Neural progenitor cell (in vitro differentiated cells): Measurements from ENCODE around the gene NDUFAF3. TPM values are rescaled to one million over a fixed set of nuclear protein-coding genes. Genes with fewer than 3 reads are reported as not detected.
A peak's percentile ranks its signal among the peaks of the same experiment; 100 is the strongest.

Experiments used
- DNase-seq: peaks from one replicate; pipeline ENCODE4 v3.0.0-alpha.2; 2016; ENCODE audit warnings: low spot score
- H2AFZ ChIP-seq: fragments of 200-600 bp; sonication (generic); replicated peaks from 2 replicates; pipeline ENCODE4 v1.6.1; 2016; ENCODE audit warnings: antibody characterized with exemption
- H3F3A ChIP-seq: fragments of 200-600 bp; sonication (generic); 2 replicates; pipeline ENCODE4 v1.6.1; 2016; ENCODE audit warnings: antibody characterized with exemption, low read depth
- H3K27ac ChIP-seq: fragments of 200-600 bp; sonication (generic); 2 replicates; pipeline ENCODE4 v1.5.1; 2016; ENCODE audit warnings: mild to moderate bottlenecking
- H3K27me3 ChIP-seq: fragments of 200-600 bp; sonication (generic); 2 replicates; pipeline ENCODE4 v1.6.1; 2016; ENCODE audit warnings: mild to moderate bottlenecking, moderate library complexity
- H3K36me3 ChIP-seq: fragments of 200-600 bp; sonication (generic); 2 replicates; pipeline ENCODE4 v1.5.1; 2016
- H3K4me1 ChIP-seq: fragments of 200-600 bp; sonication (generic); 2 replicates; pipeline ENCODE4 v1.6.1; 2016; ENCODE audit warnings: mixed run types
- H3K4me2 ChIP-seq: fragments of 200-600 bp; sonication (generic); 2 replicates; pipeline ENCODE4 v1.6.1; 2016
- H3K4me3 ChIP-seq: fragments of 200-600 bp; sonication (generic); 2 replicates; pipeline ENCODE4 v1.5.1; 2016
- H3K79me2 ChIP-seq: fragments of 200-600 bp; sonication (generic); 2 replicates; pipeline ENCODE4 v1.6.1; 2016; ENCODE audit warnings: low read depth
- H3K9ac ChIP-seq: fragments of 200-600 bp; sonication (generic); 2 replicates; pipeline ENCODE4 v1.6.1; 2016
- H3K9me3 ChIP-seq: fragments of 200-600 bp; sonication (generic); 2 replicates; pipeline ENCODE4 v1.5.1; 2016; ENCODE audit warnings: low read depth
- H4K20me1 ChIP-seq: fragments of 200-600 bp; sonication (generic); 2 replicates; pipeline ENCODE4 v1.6.1; 2016; ENCODE audit warnings: low read depth
- H3K27ac Mint-ChIP-seq: 3 replicates; pipeline ENCODE4 v1.8.0; 2021; ENCODE audit warnings: mixed read lengths
- H3K27me3 Mint-ChIP-seq: 2 replicates; pipeline ENCODE4 v1.8.0; 2022; ENCODE audit warnings: low read depth, mild to moderate bottlenecking, inconsistent platforms, moderate library complexity, mixed read lengths; ENCODE audit not compliant: insufficient read depth
- H3K36me3 Mint-ChIP-seq: 3 replicates; pipeline ENCODE4 v1.8.0; 2021; ENCODE audit warnings: mixed read lengths
- H3K4me1 Mint-ChIP-seq: 3 replicates; pipeline ENCODE4 v1.8.0; 2021; ENCODE audit warnings: mixed read lengths
- H3K4me3 Mint-ChIP-seq: 3 replicates; pipeline ENCODE4 v1.8.0; 2021; ENCODE audit warnings: mild to moderate bottlenecking, moderate library complexity, mixed read lengths
- H3K9me3 Mint-ChIP-seq: 3 replicates; pipeline ENCODE4 v1.8.0; 2020; ENCODE audit warnings: mixed read lengths
- CTCF ChIP-seq: fragments of 200-600 bp; sonication (generic); IDR thresholded peaks from 2 replicates; pipeline ENCODE4 v1.5.1; 2017; ENCODE audit warnings: antibody characterized with exemption, mild to moderate bottlenecking
- EZH2 ChIP-seq: fragments of 200-600 bp; sonication (generic); IDR thresholded peaks from 2 replicates; pipeline ENCODE4 v1.6.1; 2017; ENCODE audit warnings: antibody characterized with exemption, mild to moderate bottlenecking, moderate library complexity
- EZH2phosphoT487 ChIP-seq: fragments of 200-600 bp; sonication (generic); IDR thresholded peaks from 2 replicates; pipeline ENCODE4 v1.6.1; 2017; ENCODE audit warnings: antibody characterized with exemption
- total RNA-seq: library from RNA; depleted of rRNA; stranded (reverse); fragments of >200 nt; gene quantifications from 2 replicates; pipeline ENCODE4 v1.2.3, GENCODE V29; 2015; ENCODE audit warnings: low replicate concordance

Gene NDUFAF3
- total RNA-seq, 1 donor from 2014 or later, result 26.2 TPM

- peaks cover 5% of the 10 kb centered on the region for H3K27me3 Mint-ChIP-seq
- Histone ChIP-seq H3K4me2 (no peak overlapping the region), H3K4me3 (peak overlapping the region; percentile 79), H3K9ac (no peak overlapping the region), H3K27ac (no peak overlapping the region), H3K79me2 (peaks cover 43% of the 10 kb centered on the region), H4K20me1 (peaks cover 62% of the 10 kb centered on the region), H3K36me3 (no peaks in the 10 kb centered on the region), H3K4me1 (peaks cover 8% of the 10 kb centered on the region), H3K27me3 (no peaks in the 10 kb centered on the region), H3K9me3 (no peaks in the 10 kb centered on the region), H2AFZ (no peak overlapping the region), H3F3A (peaks cover 53% of the 10 kb centered on the region)
- no peaks in the 10 kb centered on the region for H3K9me3 Mint-ChIP-seq
- no peak overlapping the region for H3K27ac Mint-ChIP-seq
- DNase-seq, result no peak
- TF ChIP-seq CTCF, result no peak
- no peak for TF ChIP-seq EZH2
- TF ChIP-seq EZH2phosphoT487, result no peak
- H3K36me3 Mint-ChIP-seq, result peaks cover 21% of the 10 kb centered on the region
- peaks cover 19% of the 10 kb centered on the region for H3K4me1 Mint-ChIP-seq
- peak overlapping the region; percentile 97 for H3K4me3 Mint-ChIP-seq
Measured at GRCh38 chr3:49016414-49017228, 5.3 kb upstream of the NDUFAF3 start.

- H3K79me2 ChIP-seq, result peaks cover 38% of the 10 kb centered on the region
- peaks cover 59% of the 10 kb centered on the region for H3F3A ChIP-seq
- no peaks in the 10 kb centered on the region for H3K9me3 Mint-ChIP-seq
- no peak overlapping the region for H3K9ac ChIP-seq
- peak overlapping the region; percentile 97 for H3K4me3 Mint-ChIP-seq
- H3K27ac ChIP-seq, result no peak overlapping the region
- H3K4me3 ChIP-seq, result peak overlapping the region; percentile 79
- H3K4me1 Mint-ChIP-seq, result peaks cover 16% of the 10 kb centered on the region
- H4K20me1 ChIP-seq, result peaks cover 55% of the 10 kb centered on the region
- H3K4me1 ChIP-seq, result peaks cover 8% of the 10 kb centered on the region
- no peaks in the 10 kb centered on the region for H3K27me3 ChIP-seq
- H3K4me2 ChIP-seq, result peak overlapping the region; percentile 82
- DNase-seq, result no peak
- H3K9me3 ChIP-seq, result no peaks in the 10 kb centered on the region
- no peak overlapping the region for H2AFZ ChIP-seq
- no peaks in the 10 kb centered on the region for H3K36me3 ChIP-seq
- no peak overlapping the region for H3K27ac Mint-ChIP-seq
- H3K27me3 Mint-ChIP-seq, result peaks cover 5% of the 10 kb centered on the region
- TF ChIP-seq EZH2phosphoT487, result no peak
- no peak for TF ChIP-seq EZH2
- no peak for TF ChIP-seq CTCF
- H3K36me3 Mint-ChIP-seq, result peaks cover 15% of the 10 kb centered on the region
Measured at GRCh38 chr3:49017229-49017970, 4.5 kb upstream of the NDUFAF3 start.

DNA sequence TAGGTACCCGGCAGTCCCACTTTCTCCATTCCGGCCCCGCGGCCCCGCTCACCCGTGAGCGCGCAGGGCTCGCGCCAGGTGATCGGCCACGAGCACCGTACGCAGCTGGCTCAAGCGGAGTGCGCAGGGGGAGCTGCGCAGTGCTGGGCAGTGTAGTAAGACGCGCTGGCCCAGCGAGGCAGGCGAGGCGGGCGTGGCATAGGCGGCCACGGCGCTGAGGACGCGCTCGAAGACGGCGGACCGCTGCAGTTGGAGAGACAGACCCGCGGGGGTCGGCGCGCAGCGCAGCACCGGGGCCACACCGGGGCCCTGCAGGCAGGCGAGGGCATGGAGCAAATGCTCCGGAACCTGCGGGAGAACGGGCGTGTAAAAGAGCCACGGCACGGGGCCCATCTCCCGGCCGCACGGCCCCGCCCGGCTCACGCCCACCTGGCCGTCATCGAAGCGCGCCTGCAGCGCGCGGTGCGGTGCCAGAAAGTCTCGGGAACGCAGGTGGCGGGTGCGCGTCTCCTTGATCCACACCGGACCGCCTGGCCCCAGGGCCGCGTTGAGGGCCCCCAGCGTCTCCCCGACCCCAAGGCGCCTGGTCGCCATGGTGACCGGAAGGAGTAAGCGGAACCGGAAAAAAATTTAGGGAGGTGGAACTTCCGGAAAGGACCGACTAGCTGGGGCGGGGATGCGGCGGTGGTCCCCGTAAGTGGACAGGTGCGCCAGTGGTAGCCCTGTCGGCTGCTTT lies 3.8 kb upstream of the NDUFAF3 start, which contains the start of gene DALRD3:
Gene DALRD3, minus strand, starts transcription at position 610 of the 736 bp plus-strand sequence. Its CDS starts 16 bp downstream, at position 594.
- Histone ChIP-seq H3K27ac (no peak within 1 kb of the TSS), H3K9me3 (no peaks in the 10 kb centered on the region), H3K9ac (no peak within 1 kb of the TSS), H3K4me3 (peak within 1 kb of the TSS; percentile 79), H2AFZ (peak within 1 kb of the TSS; percentile 23), H3F3A (peaks cover 66% of the 10 kb centered on the region), H3K79me2 (peaks cover 38% of the 10 kb centered on the region), H3K36me3 (no peaks in the 10 kb centered on the region), H3K4me2 (peak within 1 kb of the TSS; percentile 82), H4K20me1 (peaks cover 55% of the 10 kb centered on the region), H3K27me3 (no peaks in the 10 kb centered on the region), H3K4me1 (peaks cover 13% of the 10 kb centered on the region)
- peaks cover 6% of the 10 kb centered on the region for H3K27me3 Mint-ChIP-seq
- H3K4me3 Mint-ChIP-seq, result peak within 1 kb of the TSS; percentile 97
- H3K9me3 Mint-ChIP-seq, result no peaks in the 10 kb centered on the region
- H3K36me3 Mint-ChIP-seq, result peaks cover 17% of the 10 kb centered on the region
- peak within 1 kb of the TSS; percentile 8 for H3K27ac Mint-ChIP-seq
- peak; percentile 86 for DNase-seq
- H3K4me1 Mint-ChIP-seq, result peaks cover 20% of the 10 kb centered on the region
- no peak for TF ChIP-seq EZH2
